GM12865 (cell line): ENCODE measurements around the gene NKAIN4.

Experiments used
- DNase-seq: peaks from one replicate; pipeline ENCODE4 v3.0.0; 2010; ENCODE audit warnings: low read depth
- H3K4me3 ChIP-seq: 2 replicates; pipeline ENCODE4 v1.5.1; 2011; ENCODE audit warnings: mild to moderate bottlenecking, low read depth, low read length, control low read depth
- CTCF ChIP-seq: IDR thresholded peaks from 2 replicates; pipeline ENCODE4 v1.5.1; 2011; ENCODE audit warnings: low read length, control low read depth, low read depth, inconsistent platforms; ENCODE audit not compliant: insufficient read depth; ENCODE audit errors: missing control alignments

NKAIN4 gene

GRCh38 chr20:63289311-63290135 is 35.3 kb upstream of the NKAIN4 start:
- TF ChIP-seq CTCF = no peak
- no peak overlapping the region for H3K4me3 ChIP-seq
- no peak for DNase-seq

- TF ChIP-seq CTCF = no peak
- no peak overlapping the region for H3K4me3 ChIP-seq
- DNase-seq = no peak
Measured at GRCh38 chr20:63288581-63289251, 34.5 kb upstream of the NKAIN4 start.

GRCh38 chr20:63287697-63288580 is 33.7 kb upstream of the NKAIN4 start:
- no peak overlapping the region for H3K4me3 ChIP-seq
- no peak for DNase-seq
- TF ChIP-seq CTCF = no peak

GRCh38 chr20:63286781-63287696 is 32.8 kb upstream of the NKAIN4 start:
- TF ChIP-seq CTCF = no peak
- H3K4me3 ChIP-seq = no peak overlapping the region
- DNase-seq = no peak

GRCh38 chr20:63285636-63286615 is 31.7 kb upstream of the NKAIN4 start:
- no peak for DNase-seq
- TF ChIP-seq CTCF = no peak
- H3K4me3 ChIP-seq = no peak overlapping the region
